Measurements from ENCODE around the gene MSANTD2. TPM values are rescaled to one million over a fixed set of nuclear protein-coding genes. Genes with fewer than 3 reads are reported as not detected.

MSANTD2 gene
- total and polyA plus RNA-seq, 2 of the 4 experiments (the other 2 are of a cell fraction) = 5.0 to 6.0 TPM

- in situ Hi-C loops (cut with MboI; ENCODE audit: low sequenced_read_pairs) = no loop called here
- no peak overlapping the region for H3K9ac ChIP-seq (ENCODE audit: low read depth, low read length)
- H3K79me1 ChIP-seq (ENCODE audit: low read depth in 1 of 2, low read length in 2 of 2) = no peaks in the 10 kb centered on the region
- no peak overlapping the region for H3K27ac ChIP-seq (ENCODE audit: insufficient read depth, low read length)
- peak overlapping the region; percentile 67; the same call in 1 of the 2 replicates for H3K23ac ChIP-seq (ENCODE audit: low read depth, low read length)
- H3K4me1 ChIP-seq (ENCODE audit: control insufficient read depth, insufficient read depth, low read length) = peaks cover 5% of the 10 kb centered on the region
- no peak overlapping the region for H3K18ac ChIP-seq (ENCODE audit: low read depth, low read length)
- H2AK9ac ChIP-seq (replicated peaks; ENCODE audit: low read depth, low read length, poor library complexity) = peak overlapping the region; percentile 51
- CTCF ChIA-PET = interaction anchor here (1.0 kb wide), 1 partner anchor 18 kb away, joined by 3 read pairs; no protein-coding TSS in a partner anchor
- H2AK5ac ChIP-seq (ENCODE audit: low read depth, low read length) = peak overlapping the region; percentile 67; the same call in 1 of the 2 replicates
- peak overlapping the region; percentile 53 for H3K14ac ChIP-seq (replicated peaks; ENCODE audit: low read depth, low read length)
- intact Hi-C loops (cut with micrococcal nuclease) = no loop called here
- peak overlapping the region in 1 of 2 experiments; percentile 72; a peak in 1 of 4 replicates for H4K8ac ChIP-seq (ENCODE audit: low read depth in 2 of 2, low read length in 2 of 2)
- BruUV-seq (replicated peaks) = no TSS peak
- no peak for TF ChIP-seq MXI1 (IDR thresholded peaks at IDR 0.05; ENCODE audit: borderline replicate concordance, low read depth, low read length)
- TF ChIP-seq FOS (IDR thresholded peaks at IDR 0.05; ENCODE audit: low read depth, low read length) = no peak
- TF ChIP-seq CTCF (conservative IDR thresholded peaks at IDR 0.05; ENCODE audit: low read depth, low read length) = no peak
- TF ChIP-seq ELK1 (IDR thresholded peaks at IDR 0.05; ENCODE audit: borderline replicate concordance, low read depth, low read length) = no peak
- no peak for TF ChIP-seq BHLHE40 (IDR thresholded peaks at IDR 0.05; ENCODE audit: low read depth, low read length)
- TF ChIP-seq MAZ (IDR thresholded peaks at IDR 0.05; ENCODE audit: borderline replicate concordance, low read depth, low read length) = no peak
- no peak for TF ChIP-seq MAFK (IDR thresholded peaks at IDR 0.05; ENCODE audit: low read depth, low read length)
- no peak for TF ChIP-seq SMC3 (IDR thresholded peaks at IDR 0.05; ENCODE audit: low read depth, low read length)
- TF ChIP-seq, protein P1, sequence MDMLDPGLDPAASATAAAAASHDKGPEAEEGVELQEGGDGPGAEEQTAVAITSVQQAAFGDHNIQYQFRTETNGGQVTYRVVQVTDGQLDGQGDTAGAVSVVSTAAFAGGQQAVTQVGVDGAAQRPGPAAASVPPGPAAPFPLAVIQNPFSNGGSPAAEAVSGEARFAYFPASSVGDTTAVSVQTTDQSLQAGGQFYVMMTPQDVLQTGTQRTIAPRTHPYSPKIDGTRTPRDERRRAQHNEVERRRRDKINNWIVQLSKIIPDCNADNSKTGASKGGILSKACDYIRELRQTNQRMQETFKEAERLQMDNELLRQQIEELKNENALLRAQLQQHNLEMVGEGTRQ (IDR thresholded peaks at IDR 0.05; ENCODE audit: low read depth, low read length) = no peak
- TF ChIP-seq CEBPB (IDR thresholded peaks at IDR 0.05; ENCODE audit: low read depth, low read length) = no peak
- no peak for TF ChIP-seq RCOR1 (IDR thresholded peaks at IDR 0.05; ENCODE audit: insufficient replicate concordance, low read length)
- no peaks in the 10 kb centered on the region for H3K9me3 ChIP-seq (ENCODE audit: control insufficient read depth, insufficient read depth, low read length)
- peak; percentile 77 for DNase-seq
- H4K5ac ChIP-seq (ENCODE audit: low read depth, low read length) = no peak overlapping the region; the same call in 1 of the 2 replicates
- H3K27me3 ChIP-seq (ENCODE audit: control insufficient read depth, insufficient read depth, low read length) = peaks cover 22% of the 10 kb centered on the region
- peak overlapping the region; percentile 48 for H2BK120ac ChIP-seq (ENCODE audit: low read depth, low read length)
- H3K56ac ChIP-seq (ENCODE audit: extremely low read depth, insufficient read depth, low read length) = no peak overlapping the region
- peak overlapping the region; percentile 8 for H3K4me2 ChIP-seq (ENCODE audit: low read depth, low read length)
- H4K91ac ChIP-seq (ENCODE audit: insufficient read depth, low read depth, low read length) = peak overlapping the region; percentile 53; the same call in 1 of the 2 replicates
- no peaks in the 10 kb centered on the region for H3K36me3 ChIP-seq (ENCODE audit: control insufficient read depth, insufficient read depth, low read length)
- peaks cover 12% of the 10 kb centered on the region for H3K9me1 ChIP-seq (ENCODE audit: insufficient read depth, low read length)
- no peak overlapping the region; the same call in none of the 2 replicates for H3K4ac ChIP-seq (ENCODE audit: low read depth, low read length)
- 0% methylated on average over 2 of the region's 6 CpGs; no CpG with 5 or more reads in 1 of the 2 experiments for WGBS, 2 experiments (ENCODE audit: extremely low coverage in 2 of 2, insufficient read length in 1 of 2)
- no peaks in the 10 kb centered on the region for H4K20me1 ChIP-seq (ENCODE audit: insufficient read depth, low read length)
- no peak overlapping the region for H3K4me3 ChIP-seq (ENCODE audit: insufficient read depth, low read depth, low read length)
- peak overlapping the region; percentile 54; the same call in 1 of the 2 replicates for H2BK20ac ChIP-seq (ENCODE audit: low read depth, low read length)
- POLR2A ChIA-PET (ENCODE audit: unreplicated experiment) = interaction anchor here (0.6 kb wide), 1 partner anchor 1647 kb away, joined by 5 read pairs; no protein-coding TSS in a partner anchor
- peak overlapping the region; percentile 88 for H2AFZ ChIP-seq (replicated peaks; ENCODE audit: low read length, poor library complexity)
- dilution Hi-C loops (cut with HindIII; ENCODE audit: low sequenced_read_pairs, unreplicated experiment) = no loop called here
- peak overlapping the region; percentile 27; the same call in 1 of the 3 replicates for H2BK15ac ChIP-seq (ENCODE audit: low read depth, low read length)
- H2BK5ac ChIP-seq (ENCODE audit: low read depth, low read length, poor library complexity, severe bottlenecking) = peak overlapping the region; percentile 33
- peak; percentile 45 for ATAC-seq (ENCODE audit: low read depth)
These were observed 74.5 kb downstream of the MSANTD2 start for GRCh38 chr11:124725719-124726105.
